Spinal cord (tissue), 10 donors: Measurements from ENCODE around the gene RAB6A. TPM values are rescaled to one million over a fixed set of nuclear protein-coding genes. Genes with fewer than 3 reads are reported as not detected.
A peak's percentile ranks its signal among the peaks of the same experiment; 100 is the strongest.

Experiments
- DNase-seq, 6 donors: peaks; one replicate each; pipeline versions ENCODE4 v3.0.0 to v3.0.0-alpha.2; 2013 to 2015; ENCODE audit warnings: low spot score in 6 of 6, low read depth in 4 of 6
- H3K27ac ChIP-seq: one replicate; pipeline ENCODE4 v1.5.1; 2013; ENCODE audit warnings: low read depth, low read length, control low read depth
- H3K27me3 ChIP-seq: one replicate; pipeline ENCODE4 v1.6.1; 2013; ENCODE audit warnings: low read length; ENCODE audit not compliant: control insufficient read depth, insufficient read depth
- H3K36me3 ChIP-seq: one replicate; pipeline ENCODE4 v1.6.1; 2013; ENCODE audit warnings: low read length; ENCODE audit not compliant: control insufficient read depth, insufficient read depth
- H3K4me1 ChIP-seq: one replicate; pipeline ENCODE4 v1.6.1; 2013; ENCODE audit warnings: low read length; ENCODE audit not compliant: control insufficient read depth, insufficient read depth
- H3K4me3 ChIP-seq: one replicate; pipeline ENCODE4 v1.5.1; 2013; ENCODE audit warnings: low read depth, low read length, control low read depth
- H3K9me3 ChIP-seq: one replicate; pipeline ENCODE4 v1.6.1; 2013; ENCODE audit warnings: low read length; ENCODE audit not compliant: control insufficient read depth, insufficient read depth
- WGBS: methylation state at CpG from one replicate; pipeline ENCODE4 v1.1.5; 2013; ENCODE audit warnings: missing lambda C conversion rate; ENCODE audit not compliant: insufficient coverage; 5-methylcytosine and 5-hydroxymethylcytosine counted together
- polyA plus RNA-seq, 2 donors: library from polyadenylated mRNA; unstranded; fragments of 120-200 nt; gene quantifications; one replicate each; pipeline ENCODE4 v1.2.1, GENCODE V29; 2013; ENCODE audit not compliant: insufficient read length in 2 of 2
- total RNA-seq, 2 donors: library from RNA; depleted of rRNA in 1 of 2; stranded (reverse); fragments of 120-200 nt in 1 of 2; fragments of >200 nt in 1 of 2; gene quantifications; one replicate each; pipeline versions ENCODE4 v1.2.3 to v1.2.4, GENCODE V29; 2013 to 2014
- donor health status: healthy.

Gene RAB6A
- total and polyA plus RNA-seq, 4 donors, result 129 to 263 (median 202) TPM

DNA sequence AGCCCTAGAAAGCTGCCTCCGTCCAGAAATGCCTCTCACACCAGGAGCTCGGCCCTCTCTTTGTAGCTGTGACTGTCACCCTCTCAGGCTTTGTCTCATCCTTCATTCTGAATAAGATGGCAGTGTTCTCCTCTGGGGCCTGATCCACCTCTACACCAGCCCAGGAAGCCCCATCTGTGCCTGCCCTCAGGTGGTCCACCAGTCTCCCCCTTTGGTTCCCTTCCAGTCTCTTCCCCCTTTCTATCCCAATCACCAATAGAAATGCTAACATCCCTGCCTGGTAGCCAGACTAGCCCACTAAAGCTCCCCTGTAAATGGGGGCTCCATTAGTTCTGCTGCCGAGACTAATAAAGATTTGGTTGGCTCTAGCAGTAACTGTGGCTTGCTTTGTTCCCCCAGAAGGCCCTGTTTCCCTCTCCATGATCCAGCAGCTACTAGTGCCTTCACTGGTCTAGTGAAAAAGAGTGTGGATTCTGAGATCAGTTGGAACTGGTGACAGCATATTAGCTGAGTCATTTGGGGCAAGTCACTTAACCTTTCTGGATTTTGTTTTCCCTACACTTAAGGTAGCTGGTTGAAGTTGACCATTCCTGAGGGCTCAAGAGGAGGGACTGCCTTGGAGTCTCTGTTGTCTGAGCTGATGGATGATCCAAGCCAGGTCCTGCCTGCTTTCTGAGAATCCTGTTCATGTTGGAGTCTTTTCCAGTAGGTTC is 98.3 kb downstream of the RAB6A start:
- Histone ChIP-seq H3K4me3 (no peak overlapping the region), H3K9me3 (no peaks in the 10 kb centered on the region), H3K27ac (no peak overlapping the region), H3K36me3 (peaks cover 3% of the 10 kb centered on the region), H3K4me1 (peaks cover 13% of the 10 kb centered on the region), H3K27me3 (no peaks in the 10 kb centered on the region)
- 94% methylated on average over 2 of the region's 3 CpGs for WGBS
- no peak for DNase-seq

DNA sequence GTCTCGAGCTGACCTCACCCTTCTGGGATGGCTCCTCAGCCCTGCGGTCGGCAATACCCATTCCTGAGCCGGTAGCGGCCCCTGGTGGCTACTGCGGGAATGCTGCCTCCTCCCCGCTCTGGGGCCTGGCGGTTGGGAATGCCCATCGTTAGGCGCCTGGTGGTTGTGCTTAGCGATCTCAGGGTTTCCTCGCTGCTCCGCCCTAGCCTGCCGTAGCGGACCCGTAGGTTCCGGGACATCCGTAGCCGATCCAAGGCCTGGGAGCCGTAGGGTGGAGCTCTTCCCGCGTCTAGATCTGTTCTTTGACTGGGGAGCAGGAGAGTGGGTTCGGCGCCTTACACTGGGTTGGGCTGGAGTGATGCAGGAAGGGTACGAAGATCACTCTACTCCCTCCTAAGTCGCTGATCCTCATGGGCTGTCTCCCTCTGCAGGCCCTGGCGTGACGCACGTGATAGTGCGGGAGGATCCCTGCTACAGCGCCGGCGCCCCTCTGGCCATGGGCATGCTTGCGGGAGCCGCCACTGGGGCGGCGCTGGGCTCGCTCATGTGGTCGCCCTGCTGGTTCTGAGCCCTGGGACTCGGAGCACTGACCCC is 99.7 kb downstream of the RAB6A start:
- DNase-seq, result peak; percentile 63 to 96 (median 82)
- Histone ChIP-seq H3K27me3 (no peaks in the 10 kb centered on the region), H3K27ac (peak overlapping the region; percentile 48), H3K36me3 (peaks cover 3% of the 10 kb centered on the region), H3K4me1 (peaks cover 13% of the 10 kb centered on the region), H3K9me3 (no peaks in the 10 kb centered on the region), H3K4me3 (peak overlapping the region; percentile 46)
- WGBS, result 7% methylated on average over 40 of the region's 40 CpGs

DNA sequence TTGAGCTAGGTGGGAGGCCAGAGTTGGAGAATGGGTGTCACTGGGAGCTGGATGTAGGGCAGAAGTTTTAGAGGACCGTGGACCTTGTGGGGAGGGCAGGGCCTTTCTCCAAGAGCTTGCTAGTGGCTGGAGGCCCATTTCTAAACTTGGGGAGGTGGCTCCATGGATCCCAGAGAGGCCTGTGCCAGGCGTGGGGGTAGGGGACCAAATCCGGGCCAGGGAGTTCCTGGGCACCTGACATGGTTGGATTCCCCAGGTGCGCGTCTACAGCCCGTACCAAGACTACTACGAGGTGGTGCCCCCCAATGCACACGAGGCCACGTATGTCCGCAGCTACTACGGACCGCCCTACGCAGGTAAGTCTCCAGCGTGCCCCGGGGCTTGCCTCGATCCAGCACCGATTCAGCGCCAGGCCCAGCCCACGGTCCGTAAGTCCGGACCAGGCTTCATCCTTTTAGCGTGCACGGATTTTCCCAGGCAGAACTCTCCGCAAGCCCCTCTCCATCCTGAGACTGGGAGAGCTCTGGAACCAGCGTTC is 100.3 kb downstream of the RAB6A start:
- DNase-seq, result no peak
- no peaks in the 10 kb centered on the region for H3K27me3 ChIP-seq
- peaks cover 6% of the 10 kb centered on the region for H3K36me3 ChIP-seq
- peaks cover 13% of the 10 kb centered on the region for H3K4me1 ChIP-seq
- WGBS, result 30% methylated on average over 25 of the region's 25 CpGs
- H3K9me3 ChIP-seq, result no peaks in the 10 kb centered on the region
- H3K27ac ChIP-seq, result no peak overlapping the region
- peak overlapping the region; percentile 46 for H3K4me3 ChIP-seq

DNA sequence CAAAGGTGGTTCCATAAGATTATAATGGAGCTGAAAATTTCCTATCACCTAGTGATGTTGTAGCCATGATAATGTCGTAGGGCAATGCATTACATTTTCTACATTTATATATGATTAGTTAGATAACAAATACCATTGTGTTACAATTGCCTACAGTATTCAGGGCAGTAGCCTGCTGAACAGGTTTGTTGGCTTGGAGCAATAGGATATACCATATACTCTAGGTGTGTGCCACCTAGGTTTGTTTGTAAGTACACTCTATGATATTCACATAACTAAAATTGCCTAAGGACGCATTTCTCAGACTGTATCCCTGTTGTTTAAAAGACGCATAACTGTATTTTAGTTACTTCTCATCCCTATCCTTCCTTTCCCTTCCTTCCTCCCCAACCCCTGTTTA is 100.9 kb downstream of the RAB6A start:
- no peak for DNase-seq
- no peak overlapping the region for H3K27ac ChIP-seq
- no peaks in the 10 kb centered on the region for H3K9me3 ChIP-seq
- WGBS, result no CpG with 5 or more reads among the region's 3 CpGs
- H3K36me3 ChIP-seq, result peaks cover 11% of the 10 kb centered on the region
- H3K4me1 ChIP-seq, result peaks cover 13% of the 10 kb centered on the region
- H3K4me3 ChIP-seq, result no peak overlapping the region
- H3K27me3 ChIP-seq, result no peaks in the 10 kb centered on the region

DNA sequence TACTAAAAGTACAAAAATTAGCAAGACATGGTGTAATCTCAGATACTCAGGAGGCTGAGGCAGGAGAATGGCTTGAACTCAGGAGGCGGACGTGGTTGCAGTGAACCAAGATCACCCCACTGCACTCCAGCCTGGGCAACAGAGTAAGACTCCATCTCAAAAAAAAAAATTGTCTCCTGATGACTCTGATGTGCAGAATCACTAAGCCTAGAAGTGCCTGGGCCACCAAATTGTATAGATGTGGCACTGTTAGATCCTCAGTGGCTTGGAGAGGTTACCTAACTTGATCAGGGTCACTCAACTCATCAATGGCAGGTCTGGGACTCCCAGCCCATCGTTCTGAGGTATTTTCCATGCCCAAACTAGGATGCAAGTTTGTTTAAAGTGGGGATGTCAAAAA is 103.9 kb downstream of the RAB6A start:
- Histone ChIP-seq H3K27me3 (no peaks in the 10 kb centered on the region), H3K27ac (no peak overlapping the region), H3K36me3 (peaks cover 8% of the 10 kb centered on the region), H3K4me1 (peaks cover 34% of the 10 kb centered on the region), H3K9me3 (no peaks in the 10 kb centered on the region), H3K4me3 (no peak overlapping the region)
- WGBS, result no CpG with 5 or more reads among the region's 3 CpGs
- DNase-seq, result no peak

DNA sequence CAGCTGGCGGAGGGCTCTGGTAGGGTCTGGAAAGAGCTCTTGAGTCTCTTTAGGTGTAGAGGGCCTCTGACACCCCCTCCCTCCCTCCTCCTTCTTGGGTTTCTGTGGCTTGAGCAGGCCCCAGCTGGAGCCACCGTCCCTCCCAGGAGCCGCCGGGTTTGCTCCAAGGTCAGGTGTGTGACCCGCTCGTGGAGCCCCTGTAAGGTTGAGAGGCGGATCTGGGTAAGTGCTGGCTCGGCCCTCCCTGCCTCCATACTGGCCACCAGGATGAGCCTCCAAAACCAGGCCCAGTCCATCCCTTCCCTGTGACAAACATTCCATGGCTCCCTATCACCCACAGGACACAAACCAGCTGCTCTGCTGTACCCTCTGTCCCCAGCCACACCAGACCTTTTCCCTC is 105.2 kb downstream of the RAB6A start:
- no peak overlapping the region for H3K27ac ChIP-seq
- no peaks in the 10 kb centered on the region for H3K9me3 ChIP-seq
- WGBS, result 95% methylated on average over 4 of the region's 8 CpGs

DNA sequence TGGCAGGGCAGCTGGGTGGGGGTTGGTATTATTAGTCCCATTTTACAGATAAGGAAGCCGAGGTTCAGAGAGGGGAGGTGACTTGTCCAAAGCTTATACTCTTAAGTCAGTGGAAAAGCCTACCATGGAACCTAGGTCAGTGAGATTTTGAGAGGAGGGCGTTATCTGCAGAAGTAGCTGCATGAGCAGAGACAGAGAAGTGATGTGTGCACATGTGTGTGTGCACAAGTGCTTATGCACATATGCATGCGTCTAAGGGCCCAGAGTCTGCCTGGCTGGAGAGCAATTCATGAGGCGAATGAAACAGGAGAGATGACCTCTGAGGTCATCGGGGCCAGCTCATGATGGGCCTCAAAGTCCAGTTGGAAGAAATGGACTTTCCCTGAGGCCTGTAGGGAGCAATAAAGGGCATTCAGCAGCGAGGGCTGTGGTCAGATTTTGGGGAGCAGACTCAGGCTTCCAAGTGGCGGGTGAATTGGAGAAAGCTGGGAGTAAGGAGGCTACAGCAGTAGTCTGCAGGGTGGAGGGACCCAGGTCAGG is 106.3 kb downstream of the RAB6A start:
- DNase-seq, result no peak
- H3K27ac ChIP-seq, result no peak overlapping the region
- no peaks in the 10 kb centered on the region for H3K27me3 ChIP-seq
- H3K9me3 ChIP-seq, result no peaks in the 10 kb centered on the region
- H3K36me3 ChIP-seq, result peaks cover 8% of the 10 kb centered on the region
- peaks cover 35% of the 10 kb centered on the region for H3K4me1 ChIP-seq
- H3K4me3 ChIP-seq, result no peak overlapping the region
- 91% methylated on average over 7 of the region's 7 CpGs for WGBS

More for the DNA sequence above, 105.2 kb downstream of the RAB6A start:
- Histone ChIP-seq H3K27me3 (no peaks in the 10 kb centered on the region), H3K4me3 (no peak overlapping the region), H3K4me1 (peaks cover 39% of the 10 kb centered on the region), H3K36me3 (peaks cover 8% of the 10 kb centered on the region)
- no peak for DNase-seq

DNA sequence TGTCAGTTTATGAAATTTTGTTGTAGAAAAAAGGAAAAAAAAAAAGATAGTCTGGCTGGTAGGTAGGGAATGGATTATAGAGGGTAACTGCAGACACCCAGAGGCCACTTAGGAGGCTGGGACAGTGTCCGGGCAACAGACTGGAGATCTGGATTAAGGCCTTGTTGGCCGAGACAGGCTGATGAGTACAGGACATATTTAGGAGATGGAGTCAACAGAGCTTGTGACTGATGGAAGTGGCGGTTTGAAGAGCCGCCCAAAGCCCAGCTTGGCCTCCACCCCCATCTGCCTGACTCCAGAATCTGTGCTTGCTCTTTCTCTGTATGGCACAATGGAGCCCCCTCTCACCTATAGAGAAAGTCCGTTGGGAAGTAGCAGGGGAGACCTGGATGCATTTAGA is 106.9 kb downstream of the RAB6A start:
- no peaks in the 10 kb centered on the region for H3K27me3 ChIP-seq
- WGBS, result 84% methylated on average over 3 of the region's 5 CpGs
- no peaks in the 10 kb centered on the region for H3K9me3 ChIP-seq
- H3K36me3 ChIP-seq, result peaks cover 8% of the 10 kb centered on the region
- no peak overlapping the region for H3K4me3 ChIP-seq
- H3K4me1 ChIP-seq, result peaks cover 41% of the 10 kb centered on the region
- no peak overlapping the region for H3K27ac ChIP-seq
- no peak for DNase-seq

DNA sequence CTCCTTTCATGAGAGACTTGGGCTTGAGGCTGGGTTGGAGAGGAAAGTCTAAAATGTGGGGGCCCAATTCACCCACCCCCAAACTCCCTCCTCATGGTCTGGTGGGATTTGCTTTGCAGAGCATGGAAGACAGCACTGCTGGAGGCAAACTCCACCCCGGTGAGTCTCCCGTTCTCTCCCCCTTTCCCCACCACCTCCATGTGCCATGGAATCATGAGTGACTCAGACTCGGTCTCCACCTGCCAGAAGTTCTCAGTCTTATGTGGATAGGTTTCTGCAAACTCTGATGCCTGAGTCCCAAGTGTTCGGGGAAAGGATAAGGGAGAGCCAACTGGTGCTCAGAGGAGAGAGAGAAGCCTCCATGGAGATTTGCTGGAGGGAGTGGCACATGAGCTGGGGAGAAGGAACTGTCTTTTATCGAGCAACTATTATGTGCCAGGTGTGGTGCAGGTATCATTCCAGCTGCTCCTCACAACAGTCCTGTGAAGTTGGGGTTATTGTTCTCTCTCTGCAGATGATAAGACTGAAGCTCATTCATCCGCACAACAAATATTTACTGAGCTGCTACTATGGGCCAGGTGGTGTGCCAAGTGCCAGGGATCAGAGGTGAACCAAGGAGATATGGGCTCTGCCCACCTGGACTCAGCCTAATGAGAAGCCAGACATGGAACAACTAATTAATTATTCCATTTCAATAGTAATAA is 107.9 kb downstream of the RAB6A start:
- H3K36me3 ChIP-seq, result peaks cover 8% of the 10 kb centered on the region
- H3K4me1 ChIP-seq, result peaks cover 50% of the 10 kb centered on the region
- no peak overlapping the region for H3K4me3 ChIP-seq
- no peaks in the 10 kb centered on the region for H3K9me3 ChIP-seq
- no peak for DNase-seq
- no peaks in the 10 kb centered on the region for H3K27me3 ChIP-seq
- peak overlapping the region; percentile 72 for H3K27ac ChIP-seq
- WGBS, result 95% methylated on average over 3 of the region's 6 CpGs
